WTC11 (cell line): Measurements from ENCODE around the gene TSC1. TPM values are rescaled to one million over a fixed set of nuclear protein-coding genes. Genes with fewer than 3 reads are reported as not detected.
A peak's percentile ranks its signal among the peaks of the same experiment; 100 is the strongest.

Experiments used
- ATAC-seq: fragments of 200-7000 bp; cut with Tn5 transposase; 2 replicates; pipeline ENCODE4 v1.10.0; 2021; ENCODE audit warnings: mild to moderate bottlenecking, moderate library complexity
- CTCF ChIA-PET: fragments of 300-600 bp; sonication (Branson Sonifier 250); formaldehyde crosslinking; loops from one replicate; lab custom pipeline; 2021; ENCODE audit warnings: antibody characterized with exemption; lab: Charles Lee
- POLR2A ChIA-PET: fragments of 350-600 bp; sonication (Branson Sonifier 250); formaldehyde crosslinking; loops from one replicate; lab custom pipeline; 2021; ENCODE audit warnings: antibody characterized with exemption; lab: Charles Lee
- DNase-seq: peaks from one replicate; pipeline ENCODE4 v3.0.0; 2021; ENCODE audit warnings: low spot score
- H3K27ac Mint-ChIP-seq: 2 replicates; pipeline ENCODE4 v1.8.0; 2021; ENCODE audit warnings: mixed read lengths
- H3K27me3 Mint-ChIP-seq: 2 replicates; pipeline ENCODE4 v1.8.0; 2021; ENCODE audit warnings: low read depth, mild to moderate bottlenecking, moderate library complexity, mixed read lengths
- H3K36me3 Mint-ChIP-seq: 2 replicates; pipeline ENCODE4 v1.8.0; 2021; ENCODE audit warnings: mixed read lengths
- H3K4me1 Mint-ChIP-seq: 2 replicates; pipeline ENCODE4 v1.8.0; 2022; ENCODE audit warnings: mixed read lengths
- H3K4me3 Mint-ChIP-seq: 2 replicates; pipeline ENCODE4 v1.8.0; 2021; ENCODE audit warnings: mild to moderate bottlenecking, moderate library complexity, mixed read lengths
- H3K9me3 Mint-ChIP-seq: 2 replicates; pipeline ENCODE4 v1.8.0; 2021; ENCODE audit warnings: mixed read lengths
- CREM ChIP-seq: sonication (generic); formaldehyde crosslinking; IDR thresholded peaks from 2 replicates; pipeline ENCODE4 v1.8.1; 2022; ENCODE audit warnings: mild to moderate bottlenecking, missing genetic modification reagents, moderate library complexity
- ESRRA ChIP-seq: sonication (generic); formaldehyde crosslinking; IDR thresholded peaks from 2 replicates; pipeline ENCODE4 v1.8.1; 2022; ENCODE audit warnings: mild to moderate bottlenecking, missing genetic modification reagents, borderline replicate concordance
- KAT7 ChIP-seq: sonication (generic); formaldehyde crosslinking; IDR thresholded peaks from 2 replicates; pipeline ENCODE4 v1.8.1; 2023; ENCODE audit warnings: missing genetic modification reagents, mild to moderate bottlenecking, borderline replicate concordance
- NR1H2 ChIP-seq: sonication (generic); formaldehyde crosslinking; IDR thresholded peaks from 2 replicates; pipeline ENCODE4 v1.9.0; 2021; ENCODE audit warnings: mild to moderate bottlenecking, moderate library complexity, missing genetic modification reagents
- SMAD3 ChIP-seq: sonication (generic); formaldehyde crosslinking; IDR thresholded peaks from 2 replicates; pipeline ENCODE4 v1.8.0; 2022; ENCODE audit warnings: missing genetic modification reagents, mild to moderate bottlenecking, borderline replicate concordance
- TEAD1 ChIP-seq: sonication (generic); formaldehyde crosslinking; IDR thresholded peaks from 2 replicates; pipeline ENCODE4 v1.8.0; 2022; ENCODE audit warnings: mild to moderate bottlenecking, missing genetic modification reagents
- ZNF263 ChIP-seq: sonication (generic); formaldehyde crosslinking; IDR thresholded peaks from 2 replicates; pipeline ENCODE4 v1.8.1; 2022; ENCODE audit warnings: low read depth, mild to moderate bottlenecking, moderate library complexity, missing genetic modification reagents
- ZNF317 ChIP-seq: sonication (generic); formaldehyde crosslinking; IDR thresholded peaks from 2 replicates; pipeline ENCODE4 v1.8.1; 2023; ENCODE audit warnings: low read depth, mild to moderate bottlenecking, moderate library complexity, missing genetic modification reagents, borderline replicate concordance
- total RNA-seq: library from RNA; stranded (reverse); gene quantifications from 3 replicates; pipeline ENCODE4 v1.2.3, GENCODE V29; 2021
- TF ChIP-seq, protein P1 (sequence below): sonication (generic); formaldehyde crosslinking; IDR thresholded peaks from 2 replicates; pipeline ENCODE4 v1.8.1; 2022; ENCODE audit warnings: missing genetic modification reagents, borderline replicate concordance
- TF ChIP-seq, protein P2 (sequence below): fragments of 250-450 bp; sonication (Bioruptor Pico); IDR thresholded peaks from 2 replicates; pipeline ENCODE4 v1.9.0; 2021; ENCODE audit warnings: mild to moderate bottlenecking, borderline replicate concordance
- TF ChIP-seq, protein P3 (sequence below): fragments of 200-600 bp; IDR thresholded peaks from 2 replicates; pipeline ENCODE4 v1.8.0; 2022; ENCODE audit warnings: antibody characterized with exemption
- TF ChIP-seq, protein P4 (sequence below): sonication (generic); formaldehyde crosslinking; IDR thresholded peaks from 2 replicates; pipeline ENCODE4 v1.8.1; 2023; ENCODE audit warnings: mild to moderate bottlenecking, missing genetic modification reagents, moderate library complexity
- TF ChIP-seq, protein P5 (sequence below): sonication (generic); formaldehyde crosslinking; IDR thresholded peaks from 2 replicates; pipeline ENCODE4 v1.8.1; 2022; ENCODE audit warnings: low read depth, mild to moderate bottlenecking, moderate library complexity, missing genetic modification reagents, borderline replicate concordance

The TSC1 gene
- total RNA-seq, 1 experiment from 2014 or later, result 52.9 TPM

DNA sequence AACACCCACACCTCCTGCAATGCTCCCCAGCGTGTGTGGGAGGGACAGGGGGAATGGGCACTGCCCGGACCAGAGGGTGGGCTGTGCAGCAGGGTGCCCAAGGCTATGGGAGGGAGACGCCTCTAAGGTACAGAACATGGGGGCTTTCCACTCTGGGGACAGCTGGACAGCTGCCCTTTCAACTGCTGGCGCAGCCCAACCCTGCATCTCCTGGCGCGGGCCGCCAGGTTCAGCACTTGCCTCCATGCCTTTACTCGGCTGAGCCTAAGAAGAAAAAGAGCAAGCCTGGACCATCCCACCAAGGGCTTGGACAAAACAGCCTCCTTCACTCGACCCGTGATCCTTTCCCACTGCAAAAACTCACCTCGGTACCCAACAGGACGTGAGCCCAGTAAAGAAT, 81.3 kb downstream of the TSC1 start:
- Mint-ChIP-seq H3K9me3 (no peaks in the 10 kb centered on the region), H3K27me3 (no peaks in the 10 kb centered on the region; the same call in 1 of the 2 replicates), H3K27ac (no peak overlapping the region), H3K4me3 (no peak overlapping the region), H3K36me3 (no peaks in the 10 kb centered on the region), H3K4me1 (peaks cover 18% of the 10 kb centered on the region)
- no peak for TF ChIP-seq KAT7
- TF ChIP-seq, protein P1, sequence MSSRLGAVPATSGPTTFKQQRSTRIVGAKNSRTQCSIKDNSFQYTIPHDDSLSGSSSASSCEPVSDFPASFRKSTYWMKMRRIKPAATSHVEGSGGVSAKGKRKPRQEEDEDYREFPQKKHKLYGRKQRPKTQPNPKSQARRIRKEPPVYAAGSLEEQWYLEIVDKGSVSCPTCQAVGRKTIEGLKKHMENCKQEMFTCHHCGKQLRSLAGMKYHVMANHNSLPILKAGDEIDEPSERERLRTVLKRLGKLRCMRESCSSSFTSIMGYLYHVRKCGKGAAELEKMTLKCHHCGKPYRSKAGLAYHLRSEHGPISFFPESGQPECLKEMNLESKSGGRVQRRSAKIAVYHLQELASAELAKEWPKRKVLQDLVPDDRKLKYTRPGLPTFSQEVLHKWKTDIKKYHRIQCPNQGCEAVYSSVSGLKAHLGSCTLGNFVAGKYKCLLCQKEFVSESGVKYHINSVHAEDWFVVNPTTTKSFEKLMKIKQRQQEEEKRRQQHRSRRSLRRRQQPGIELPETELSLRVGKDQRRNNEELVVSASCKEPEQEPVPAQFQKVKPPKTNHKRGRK, result no peak
- ChIA-PET CTCF (interaction anchor here (0.9 kb wide), 1 partner anchor 14 kb away, joined by 7 read pairs; no protein-coding TSS in a partner anchor), POLR2A (no interaction called here)
- no peak for ATAC-seq
- no peak for DNase-seq

DNA sequence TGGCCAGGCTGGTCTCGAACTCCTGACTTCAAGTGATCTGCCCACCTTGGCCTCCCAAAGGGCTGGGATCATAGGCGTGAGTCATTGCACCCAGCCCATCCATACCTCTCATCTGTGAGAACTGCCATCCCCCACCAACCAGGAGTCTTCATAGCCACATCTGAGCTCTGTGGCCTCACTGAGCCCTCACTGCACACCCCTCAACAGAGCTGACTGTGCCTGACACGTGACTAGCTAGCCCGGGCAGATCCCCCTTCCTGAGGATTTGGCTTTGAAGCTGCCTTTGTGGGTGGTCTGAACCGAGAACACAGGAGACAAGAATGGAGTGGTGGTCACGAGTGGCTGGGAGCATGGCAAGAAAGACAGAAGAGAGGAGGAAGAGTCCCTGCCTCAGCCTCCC, 81.9 kb downstream of the TSC1 start:
- CTCF ChIA-PET, result interaction anchor here (0.9 kb wide), 1 partner anchor 14 kb away, joined by 7 read pairs; no protein-coding TSS in a partner anchor
- TF ChIP-seq, protein P2, sequence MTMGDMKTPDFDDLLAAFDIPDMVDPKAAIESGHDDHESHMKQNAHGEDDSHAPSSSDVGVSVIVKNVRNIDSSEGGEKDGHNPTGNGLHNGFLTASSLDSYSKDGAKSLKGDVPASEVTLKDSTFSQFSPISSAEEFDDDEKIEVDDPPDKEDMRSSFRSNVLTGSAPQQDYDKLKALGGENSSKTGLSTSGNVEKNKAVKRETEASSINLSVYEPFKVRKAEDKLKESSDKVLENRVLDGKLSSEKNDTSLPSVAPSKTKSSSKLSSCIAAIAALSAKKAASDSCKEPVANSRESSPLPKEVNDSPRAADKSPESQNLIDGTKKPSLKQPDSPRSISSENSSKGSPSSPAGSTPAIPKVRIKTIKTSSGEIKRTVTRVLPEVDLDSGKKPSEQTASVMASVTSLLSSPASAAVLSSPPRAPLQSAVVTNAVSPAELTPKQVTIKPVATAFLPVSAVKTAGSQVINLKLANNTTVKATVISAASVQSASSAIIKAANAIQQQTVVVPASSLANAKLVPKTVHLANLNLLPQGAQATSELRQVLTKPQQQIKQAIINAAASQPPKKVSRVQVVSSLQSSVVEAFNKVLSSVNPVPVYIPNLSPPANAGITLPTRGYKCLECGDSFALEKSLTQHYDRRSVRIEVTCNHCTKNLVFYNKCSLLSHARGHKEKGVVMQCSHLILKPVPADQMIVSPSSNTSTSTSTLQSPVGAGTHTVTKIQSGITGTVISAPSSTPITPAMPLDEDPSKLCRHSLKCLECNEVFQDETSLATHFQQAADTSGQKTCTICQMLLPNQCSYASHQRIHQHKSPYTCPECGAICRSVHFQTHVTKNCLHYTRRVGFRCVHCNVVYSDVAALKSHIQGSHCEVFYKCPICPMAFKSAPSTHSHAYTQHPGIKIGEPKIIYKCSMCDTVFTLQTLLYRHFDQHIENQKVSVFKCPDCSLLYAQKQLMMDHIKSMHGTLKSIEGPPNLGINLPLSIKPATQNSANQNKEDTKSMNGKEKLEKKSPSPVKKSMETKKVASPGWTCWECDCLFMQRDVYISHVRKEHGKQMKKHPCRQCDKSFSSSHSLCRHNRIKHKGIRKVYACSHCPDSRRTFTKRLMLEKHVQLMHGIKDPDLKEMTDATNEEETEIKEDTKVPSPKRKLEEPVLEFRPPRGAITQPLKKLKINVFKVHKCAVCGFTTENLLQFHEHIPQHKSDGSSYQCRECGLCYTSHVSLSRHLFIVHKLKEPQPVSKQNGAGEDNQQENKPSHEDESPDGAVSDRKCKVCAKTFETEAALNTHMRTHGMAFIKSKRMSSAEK, result no peak
- POLR2A ChIA-PET, result no interaction called here
- no peaks in the 10 kb centered on the region; the same call in 1 of the 2 replicates for H3K27me3 Mint-ChIP-seq
- no peak overlapping the region for H3K4me3 Mint-ChIP-seq
- ATAC-seq (no peak), DNase-seq (no peak)
- peak overlapping the region; percentile 24; the same call in 1 of the 2 replicates for H3K27ac Mint-ChIP-seq
- peaks cover 19% of the 10 kb centered on the region for H3K4me1 Mint-ChIP-seq
- no peaks in the 10 kb centered on the region for H3K36me3 Mint-ChIP-seq
- no peaks in the 10 kb centered on the region for H3K9me3 Mint-ChIP-seq

DNA sequence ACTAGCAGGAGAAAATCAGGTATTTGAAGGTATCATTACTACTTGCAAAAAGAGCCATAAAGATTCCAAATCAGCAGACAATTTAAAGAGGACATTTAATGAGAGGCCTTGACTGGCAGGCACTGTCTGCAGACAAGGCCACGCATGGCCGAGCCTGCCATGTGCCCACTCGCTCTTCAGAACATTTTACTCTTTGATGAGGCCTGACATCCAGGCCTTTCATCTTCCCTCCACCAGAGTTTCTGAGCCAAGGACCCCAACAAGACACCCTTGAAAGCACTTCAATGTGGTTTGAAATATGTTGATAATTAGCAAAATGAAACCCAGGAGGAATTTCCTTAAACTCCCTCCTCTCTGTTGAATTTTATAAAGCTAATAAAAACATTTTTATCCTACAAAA, 82.8 kb downstream of the TSC1 start:
- ChIA-PET CTCF (no interaction called here), POLR2A (no interaction called here)
- Mint-ChIP-seq H3K27ac (no peak overlapping the region), H3K9me3 (no peaks in the 10 kb centered on the region), H3K27me3 (no peaks in the 10 kb centered on the region; the same call in 1 of the 2 replicates), H3K4me1 (peaks cover 21% of the 10 kb centered on the region), H3K4me3 (no peak overlapping the region), H3K36me3 (no peaks in the 10 kb centered on the region)
- TF ChIP-seq ESRRA (CRISPR knock-in tag), result no peak
- TF ChIP-seq, protein P3, sequence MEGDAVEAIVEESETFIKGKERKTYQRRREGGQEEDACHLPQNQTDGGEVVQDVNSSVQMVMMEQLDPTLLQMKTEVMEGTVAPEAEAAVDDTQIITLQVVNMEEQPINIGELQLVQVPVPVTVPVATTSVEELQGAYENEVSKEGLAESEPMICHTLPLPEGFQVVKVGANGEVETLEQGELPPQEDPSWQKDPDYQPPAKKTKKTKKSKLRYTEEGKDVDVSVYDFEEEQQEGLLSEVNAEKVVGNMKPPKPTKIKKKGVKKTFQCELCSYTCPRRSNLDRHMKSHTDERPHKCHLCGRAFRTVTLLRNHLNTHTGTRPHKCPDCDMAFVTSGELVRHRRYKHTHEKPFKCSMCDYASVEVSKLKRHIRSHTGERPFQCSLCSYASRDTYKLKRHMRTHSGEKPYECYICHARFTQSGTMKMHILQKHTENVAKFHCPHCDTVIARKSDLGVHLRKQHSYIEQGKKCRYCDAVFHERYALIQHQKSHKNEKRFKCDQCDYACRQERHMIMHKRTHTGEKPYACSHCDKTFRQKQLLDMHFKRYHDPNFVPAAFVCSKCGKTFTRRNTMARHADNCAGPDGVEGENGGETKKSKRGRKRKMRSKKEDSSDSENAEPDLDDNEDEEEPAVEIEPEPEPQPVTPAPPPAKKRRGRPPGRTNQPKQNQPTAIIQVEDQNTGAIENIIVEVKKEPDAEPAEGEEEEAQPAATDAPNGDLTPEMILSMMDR, result no peak
- ATAC-seq (no peak), DNase-seq (no peak)

DNA sequence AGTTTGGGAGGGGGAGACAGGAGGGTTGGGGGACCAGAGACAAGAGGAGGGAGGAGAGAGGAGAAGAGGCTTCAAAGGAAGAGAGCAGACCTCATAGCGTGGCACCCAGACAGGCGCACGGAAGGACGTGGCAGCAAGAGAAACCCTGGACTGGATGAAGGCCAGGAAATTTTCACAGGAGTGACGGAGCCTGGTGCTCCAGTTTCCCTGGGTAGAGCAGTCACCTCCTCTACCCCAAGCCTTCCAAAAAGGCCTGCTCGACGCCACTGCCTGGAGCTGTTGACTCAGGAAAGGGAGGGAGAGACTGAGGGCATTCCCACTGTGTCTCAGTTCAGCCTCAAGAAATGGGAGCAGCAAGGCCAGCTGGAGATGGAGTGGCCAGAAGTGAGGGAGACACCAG, 85.7 kb downstream of the TSC1 start:
- peaks cover 14% of the 10 kb centered on the region for H3K4me1 Mint-ChIP-seq
- POLR2A ChIA-PET, result no interaction called here
- DNase-seq (no peak), ATAC-seq (no peak)
- H3K9me3 Mint-ChIP-seq, result no peaks in the 10 kb centered on the region
- no peak overlapping the region for H3K4me3 Mint-ChIP-seq
- no peaks in the 10 kb centered on the region; the same call in 1 of the 2 replicates for H3K27me3 Mint-ChIP-seq
- CTCF ChIA-PET, result interaction anchor here (3.3 kb wide), 1 partner anchor 10 kb away, joined by 14 read pairs; no protein-coding TSS in a partner anchor
- no peaks in the 10 kb centered on the region for H3K36me3 Mint-ChIP-seq
- no peak overlapping the region for H3K27ac Mint-ChIP-seq
- TF ChIP-seq ZNF263 (CRISPR knock-in tag) (no peak), ZNF317 (CRISPR knock-in tag) (no peak), TEAD1 (CRISPR knock-in tag) (no peak), CREM (CRISPR knock-in tag) (no peak), SMAD3 (CRISPR knock-in tag) (no peak), NR1H2 (no peak)
- TF ChIP-seq, protein P4, sequence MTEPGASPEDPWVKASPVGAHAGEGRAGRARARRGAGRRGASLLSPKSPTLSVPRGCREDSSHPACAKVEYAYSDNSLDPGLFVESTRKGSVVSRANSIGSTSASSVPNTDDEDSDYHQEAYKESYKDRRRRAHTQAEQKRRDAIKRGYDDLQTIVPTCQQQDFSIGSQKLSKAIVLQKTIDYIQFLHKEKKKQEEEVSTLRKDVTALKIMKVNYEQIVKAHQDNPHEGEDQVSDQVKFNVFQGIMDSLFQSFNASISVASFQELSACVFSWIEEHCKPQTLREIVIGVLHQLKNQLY (CRISPR knock-in tag), result no peak
- TF ChIP-seq, protein P1, result no peak
- TF ChIP-seq, protein P5, sequence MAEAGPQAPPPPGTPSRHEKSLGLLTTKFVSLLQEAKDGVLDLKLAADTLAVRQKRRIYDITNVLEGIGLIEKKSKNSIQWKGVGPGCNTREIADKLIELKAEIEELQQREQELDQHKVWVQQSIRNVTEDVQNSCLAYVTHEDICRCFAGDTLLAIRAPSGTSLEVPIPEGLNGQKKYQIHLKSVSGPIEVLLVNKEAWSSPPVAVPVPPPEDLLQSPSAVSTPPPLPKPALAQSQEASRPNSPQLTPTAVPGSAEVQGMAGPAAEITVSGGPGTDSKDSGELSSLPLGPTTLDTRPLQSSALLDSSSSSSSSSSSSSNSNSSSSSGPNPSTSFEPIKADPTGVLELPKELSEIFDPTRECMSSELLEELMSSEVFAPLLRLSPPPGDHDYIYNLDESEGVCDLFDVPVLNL (CRISPR knock-in tag), result no peak
